Kidney (tissue), 14 donors: ENCODE results near the gene MBD5. TPM values are rescaled to one million over a fixed set of nuclear protein-coding genes. Genes with fewer than 3 reads are reported as not detected.

Source experiments
- DNase-seq, 5 donors: peaks; one replicate each; pipeline ENCODE4 v3.0.0-alpha.2; 2013 to 2020
- FAIRE-seq: peaks from 2 replicates; lab custom pipeline; 2012; peaks lifted over from hg19 to GRCh38; lab: Jason Lieb, UNC
- H3K27ac ChIP-seq, 2 donors: one replicate each; pipeline ENCODE4 v1.7.0; 2013; ENCODE audit warnings: low read depth in 2 of 2, low read length in 2 of 2, inconsistent platforms in 1 of 2
- H3K27me3 ChIP-seq: one replicate; pipeline ENCODE4 v1.7.1; 2013; ENCODE audit warnings: low read length, inconsistent platforms; ENCODE audit not compliant: control insufficient read depth, insufficient read depth
- H3K36me3 ChIP-seq, 3 donors: one replicate each; pipeline versions ENCODE4 v1.7.0 to v1.7.1; 2013; ENCODE audit warnings: low read length in 3 of 3, control low read depth in 1 of 3, inconsistent platforms in 1 of 3; ENCODE audit not compliant: insufficient read depth in 3 of 3, control insufficient read depth in 2 of 3
- H3K4me1 ChIP-seq, 3 donors: one replicate each; pipeline versions ENCODE4 v1.7.0 to v1.7.1; 2013; ENCODE audit warnings: low read length in 3 of 3, inconsistent platforms in 1 of 3, low read depth in 1 of 3; ENCODE audit not compliant: control insufficient read depth in 2 of 3, insufficient read depth in 2 of 3
- H3K4me3 ChIP-seq, 3 donors: one replicate each; pipeline versions ENCODE4 v1.7.0 to v1.8.1; 2013; ENCODE audit warnings: low read length in 3 of 3, control low read depth in 1 of 3, inconsistent platforms in 1 of 3
- H3K9ac ChIP-seq, 3 donors: one replicate each; pipeline versions ENCODE4 v1.7.0 to v1.7.1; 2013; ENCODE audit warnings: low read length in 3 of 3, control low read depth in 1 of 3, inconsistent platforms in 1 of 3
- H3K9me3 ChIP-seq, 3 donors: one replicate each; pipeline versions ENCODE4 v1.7.0 to v1.7.1; 2013; ENCODE audit warnings: low read length in 3 of 3, control low read depth in 1 of 3, inconsistent platforms in 1 of 3; ENCODE audit not compliant: control insufficient read depth in 2 of 3, insufficient read depth in 1 of 3
- CTCF ChIP-seq: IDR thresholded peaks from 3 replicates; pipeline ENCODE4 v1.5.1; 2012; ENCODE audit warnings: mild to moderate bottlenecking, moderate library complexity, borderline replicate concordance; ENCODE audit not compliant: insufficient read depth; ENCODE audit errors: extremely low read depth
- intact Hi-C: fragments of 100-400 bp; cut with DNase I; formaldehyde crosslinking; loops from one replicate; pipeline ENCODE4 v1.11.1; 2022
- polyA plus RNA-seq: library from polyadenylated mRNA; stranded (reverse); fragments of 350-450 nt; fragmentation: Illumina TruSeq; extraction: RNeasy Lipid Tissue Mini Kit (QIAGEN cat#74804); gene quantifications from one replicate; pipeline ENCODE4 v1.2.3, GENCODE V29; 2014; ENCODE audit warnings: low read depth, low replicate concordance; ENCODE audit not compliant: insufficient read depth
- total RNA-seq: library from RNA; stranded (reverse); fragmentation: NEBNext Ultra II Directional; extraction: Animal tissue kit (Norgen Biotek cat#: 25700); gene quantifications from one replicate; pipeline ENCODE4 v1.2.1, GENCODE V29; 2021
- donor health status: control.
- donor health status: control.
- donor health status: control.
- donor health status: control.
- donor health status: control.
- donor health status: DM: yes; HTN: yes; CAD: no.
- donor health status: Normal renal cell carcinoma (clear cell type).

Gene MBD5
- total and polyA plus RNA-seq, 2 donors from 2014 or later, result 6.9 to 66.8 TPM

- Histone ChIP-seq H3K9ac (no peak overlapping the region), H3K4me1 (no peaks in the 10 kb centered on the region), H3K27ac (no peak overlapping the region), H3K36me3 (no peaks in the 10 kb centered on the region), H3K27me3 (no peaks in the 10 kb centered on the region), H3K9me3 (peaks cover 0 to 3% (median 0%) of the 10 kb centered on the region in 3 donors), H3K4me3 (no peak overlapping the region)
- TF ChIP-seq CTCF, result no peak
- intact Hi-C loops, result no loop called here
- FAIRE-seq (no peak), DNase-seq (no peak)
Observed at GRCh38 chr2:148555622-148556294, 534.9 kb downstream of the MBD5 start.

- FAIRE-seq (no peak), DNase-seq (no peak)
- H3K4me1 ChIP-seq, result no peaks in the 10 kb centered on the region
- H3K36me3 ChIP-seq, result no peaks in the 10 kb centered on the region
- no peak for TF ChIP-seq CTCF
- no peak overlapping the region for H3K9ac ChIP-seq
- intact Hi-C loops, result no loop called here
- no peak overlapping the region for H3K27ac ChIP-seq
- H3K9me3 ChIP-seq, result peaks cover 0 to 3% (median 0%) of the 10 kb centered on the region in 3 donors
- no peak overlapping the region for H3K4me3 ChIP-seq
- no peaks in the 10 kb centered on the region for H3K27me3 ChIP-seq
Observed at GRCh38 chr2:148557844-148558436, 537.0 kb downstream of the MBD5 start.

GRCh38 chr2:148560496-148560895, 539.6 kb downstream of the MBD5 start:
- no peak for TF ChIP-seq CTCF
- intact Hi-C loops, result no loop called here
- no peak for FAIRE-seq

More at GRCh38 chr2:148560496-148560895, 539.6 kb downstream of the MBD5 start:
- Histone ChIP-seq H3K27ac (no peak overlapping the region), H3K36me3 (no peaks in the 10 kb centered on the region), H3K4me3 (no peak overlapping the region), H3K27me3 (no peaks in the 10 kb centered on the region), H3K4me1 (no peaks in the 10 kb centered on the region), H3K9ac (no peak overlapping the region), H3K9me3 (peaks cover 0 to 3% (median 0%) of the 10 kb centered on the region in 3 donors)
- peak in 4 of 5 donors; percentile 46 to 87 (median 67) for DNase-seq
